Measurements from ENCODE around the gene PDIK1L.

The PDIK1L gene

GRCh38 chr1:26124418-26125331 is 13.1 kb downstream of the PDIK1L start:
- DNase-seq: no peak

DNA sequence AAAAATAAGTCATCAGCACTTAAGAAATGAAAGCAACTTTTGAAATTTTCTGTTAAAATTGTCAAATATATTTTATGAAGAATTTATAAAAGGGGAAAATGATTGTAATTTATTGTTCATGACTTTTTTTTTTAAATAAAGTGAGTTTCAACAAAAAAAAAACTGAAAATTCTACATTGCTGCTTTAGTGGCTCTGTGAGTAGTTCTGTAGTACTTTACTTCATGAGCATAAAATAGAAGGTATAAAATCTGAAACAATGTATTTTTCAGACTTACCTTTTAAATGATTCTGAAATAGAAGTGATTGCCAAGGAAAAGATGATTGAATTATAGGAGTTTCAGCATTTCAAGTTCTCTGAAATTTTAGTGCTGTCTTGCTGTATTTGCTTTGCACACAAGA is 13.8 kb downstream of the PDIK1L start:
- no peak for DNase-seq

GRCh38 chr1:26125946-26126320 is 14.3 kb downstream of the PDIK1L start:
- DNase-seq: no peak

GRCh38 chr1:26126321-26127084 is 14.9 kb downstream of the PDIK1L start:
- peak; percentile 87 for DNase-seq

DNA sequence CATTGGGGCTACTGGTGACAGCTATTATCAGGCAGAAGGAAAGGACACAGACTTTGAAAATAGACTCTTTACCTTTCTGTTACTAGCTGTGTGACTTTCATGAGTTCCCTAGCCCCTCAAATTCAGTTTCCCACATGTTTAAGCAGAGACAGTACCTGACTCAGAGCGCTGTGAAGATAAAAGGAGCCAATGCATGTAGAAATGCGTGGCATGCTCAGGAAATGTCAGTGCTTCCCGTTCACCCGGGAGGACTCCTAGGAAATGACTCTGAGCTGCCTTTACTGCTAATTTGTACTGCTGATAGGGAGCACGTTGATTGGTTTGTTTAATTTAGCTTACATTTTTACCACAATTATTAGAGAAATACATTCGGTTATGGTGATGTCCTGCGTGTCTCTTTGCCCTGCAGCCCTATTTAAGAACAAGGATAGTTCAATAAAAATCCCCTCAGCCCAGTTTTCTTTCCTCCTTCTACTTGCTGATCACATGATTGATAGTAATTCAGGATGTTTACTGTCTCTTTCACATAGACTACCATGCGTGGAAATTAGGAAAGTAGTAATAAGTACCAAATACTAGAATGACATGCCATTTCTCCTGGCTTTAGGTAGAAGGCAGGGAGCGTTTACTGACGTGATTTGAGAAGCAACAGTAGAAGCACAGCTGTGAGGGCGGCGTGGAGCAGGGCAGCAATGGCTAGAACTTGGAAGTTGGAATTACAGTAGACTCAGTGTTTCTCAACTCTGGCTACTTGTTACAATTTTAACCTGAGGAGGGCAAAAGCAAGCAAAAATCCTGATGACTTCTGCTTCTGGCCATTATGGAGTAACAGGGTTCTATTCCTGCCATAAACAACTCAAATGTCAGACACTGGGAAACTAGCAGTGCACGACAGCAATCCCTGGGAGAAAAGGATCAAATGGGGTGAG is 15.9 kb downstream of the PDIK1L start:
- peak; percentile 20 for DNase-seq

DNA sequence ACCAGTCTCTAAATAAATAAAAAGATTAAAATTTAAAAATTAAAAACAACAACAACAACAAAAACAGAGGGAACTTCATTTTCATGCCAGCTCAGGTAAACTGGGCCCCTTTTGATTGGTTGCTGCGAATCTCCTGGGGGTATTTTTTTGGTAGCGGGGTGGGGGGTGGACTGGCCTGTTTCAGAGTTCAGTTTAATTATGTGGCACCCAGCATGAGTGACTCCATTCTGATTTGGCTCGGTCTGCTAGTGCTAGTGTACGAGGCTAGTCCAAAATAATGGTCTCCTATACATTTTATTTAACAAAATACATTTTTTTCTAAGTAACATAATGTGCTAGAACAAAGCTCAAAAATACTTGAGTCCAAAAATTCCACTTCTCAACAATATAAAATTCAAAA is 18.2 kb downstream of the PDIK1L start:
- no peak for DNase-seq

GRCh38 chr1:26130695-26131094 is 19.1 kb downstream of the PDIK1L start:
- DNase-seq: no peak

DNA sequence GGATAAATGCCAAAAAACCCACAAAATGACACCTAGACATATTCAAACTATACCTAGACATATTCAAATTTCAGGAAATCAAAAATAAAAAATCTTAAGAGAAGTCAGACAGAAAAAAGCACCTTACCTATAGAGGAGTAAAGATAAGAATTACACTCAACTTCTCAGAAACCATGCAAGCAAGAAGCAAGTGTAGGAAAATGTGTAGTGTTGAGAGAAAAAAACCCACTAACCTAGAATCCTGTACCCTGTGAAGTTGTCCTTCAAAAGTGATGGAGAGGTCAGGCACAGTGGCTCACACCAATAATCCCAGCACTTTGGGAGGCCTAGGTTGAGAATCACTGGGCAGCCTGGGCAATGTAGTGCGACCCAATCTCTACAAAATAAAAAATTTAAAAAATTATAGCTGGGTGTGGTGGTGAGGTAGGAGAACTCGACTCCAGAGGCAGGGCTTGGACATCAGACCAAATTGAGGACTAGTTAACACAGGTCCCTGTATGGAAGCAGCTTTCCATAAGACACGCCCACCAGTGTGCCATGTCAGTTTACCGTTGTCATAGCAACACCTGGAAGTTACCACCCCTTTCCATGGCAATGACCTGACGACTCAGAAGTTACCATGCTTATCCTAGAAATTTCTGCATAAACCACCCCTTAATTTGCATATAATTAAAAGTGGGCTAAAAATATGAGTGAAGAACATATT is 20.7 kb downstream of the PDIK1L start:
- no peak for DNase-seq

- DNase-seq: no peak
These were observed 21.2 kb downstream of the PDIK1L start for GRCh38 chr1:26132834-26133167.

- no peak for DNase-seq
These were observed 22.8 kb downstream of the PDIK1L start for GRCh38 chr1:26134466-26134865.

DNA sequence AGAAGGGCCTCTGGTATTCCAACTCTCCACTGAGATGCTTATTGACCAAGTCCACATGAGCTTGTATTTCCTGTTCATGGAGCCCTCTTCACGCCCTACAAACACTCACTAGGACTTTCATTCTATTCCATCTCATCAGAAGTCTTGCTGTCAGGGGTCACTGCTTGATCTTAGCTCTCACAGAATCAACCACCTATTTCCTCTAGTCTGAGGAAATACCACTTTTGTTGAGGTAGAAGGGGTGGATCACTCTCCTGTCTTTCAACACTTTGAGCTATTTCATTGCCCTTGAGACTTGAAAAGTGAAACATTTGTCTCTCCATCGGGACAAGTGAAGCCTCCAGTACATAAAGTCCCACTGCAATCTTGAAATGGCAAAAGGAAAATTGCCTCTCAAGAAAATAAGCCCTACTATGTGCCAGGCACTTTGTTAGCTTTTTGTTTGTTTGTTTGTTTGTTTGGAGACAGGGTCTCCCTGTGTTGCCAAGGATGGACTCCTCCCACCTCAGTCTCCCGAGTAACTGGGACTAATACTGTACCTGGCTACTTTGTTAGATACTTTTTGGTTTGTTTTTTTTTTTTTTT is 27.4 kb downstream of the PDIK1L start:
- no peak for DNase-seq

- no peak for DNase-seq
These were observed 30.5 kb downstream of the PDIK1L start for GRCh38 chr1:26142159-26142558.

GRCh38 chr1:26145041-26145959 is 33.7 kb downstream of the PDIK1L start:
- DNase-seq: peak; percentile 79

GRCh38 chr1:26145960-26146294 is 34.3 kb downstream of the PDIK1L start:
- DNase-seq: no peak

- no peak for DNase-seq
These were observed 37.3 kb downstream of the PDIK1L start for GRCh38 chr1:26148887-26149286.

DNA sequence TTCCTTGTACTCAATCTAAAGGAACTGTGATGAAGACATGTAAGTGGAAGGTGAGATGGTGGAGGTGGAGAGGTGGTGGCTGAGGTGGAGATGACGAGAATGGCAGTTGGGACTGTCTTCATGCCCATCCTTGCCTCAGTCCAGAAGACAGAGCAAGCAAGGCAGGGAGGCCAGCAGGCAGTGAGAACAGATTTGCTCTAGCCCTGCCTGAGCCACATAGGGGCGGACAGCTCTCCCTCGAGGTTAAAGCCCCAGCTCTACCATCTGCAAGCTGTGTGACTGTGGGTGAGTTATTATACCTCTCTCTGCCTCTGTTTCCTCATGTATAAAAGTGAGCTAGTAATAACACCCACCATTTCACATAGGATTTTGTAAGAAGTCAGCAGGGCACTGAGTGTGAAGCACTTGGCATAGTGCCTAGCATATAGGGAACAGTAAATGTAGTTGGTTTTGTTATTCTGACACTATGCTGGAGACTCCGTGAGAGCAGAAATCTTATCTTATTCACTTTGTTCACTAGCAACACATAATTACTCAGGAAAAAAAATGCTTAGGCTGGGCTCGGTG is 42.4 kb downstream of the PDIK1L start:
- no peak for DNase-seq

- DNase-seq: no peak
These were observed 43.1 kb downstream of the PDIK1L start for GRCh38 chr1:26154750-26155149.

DNA sequence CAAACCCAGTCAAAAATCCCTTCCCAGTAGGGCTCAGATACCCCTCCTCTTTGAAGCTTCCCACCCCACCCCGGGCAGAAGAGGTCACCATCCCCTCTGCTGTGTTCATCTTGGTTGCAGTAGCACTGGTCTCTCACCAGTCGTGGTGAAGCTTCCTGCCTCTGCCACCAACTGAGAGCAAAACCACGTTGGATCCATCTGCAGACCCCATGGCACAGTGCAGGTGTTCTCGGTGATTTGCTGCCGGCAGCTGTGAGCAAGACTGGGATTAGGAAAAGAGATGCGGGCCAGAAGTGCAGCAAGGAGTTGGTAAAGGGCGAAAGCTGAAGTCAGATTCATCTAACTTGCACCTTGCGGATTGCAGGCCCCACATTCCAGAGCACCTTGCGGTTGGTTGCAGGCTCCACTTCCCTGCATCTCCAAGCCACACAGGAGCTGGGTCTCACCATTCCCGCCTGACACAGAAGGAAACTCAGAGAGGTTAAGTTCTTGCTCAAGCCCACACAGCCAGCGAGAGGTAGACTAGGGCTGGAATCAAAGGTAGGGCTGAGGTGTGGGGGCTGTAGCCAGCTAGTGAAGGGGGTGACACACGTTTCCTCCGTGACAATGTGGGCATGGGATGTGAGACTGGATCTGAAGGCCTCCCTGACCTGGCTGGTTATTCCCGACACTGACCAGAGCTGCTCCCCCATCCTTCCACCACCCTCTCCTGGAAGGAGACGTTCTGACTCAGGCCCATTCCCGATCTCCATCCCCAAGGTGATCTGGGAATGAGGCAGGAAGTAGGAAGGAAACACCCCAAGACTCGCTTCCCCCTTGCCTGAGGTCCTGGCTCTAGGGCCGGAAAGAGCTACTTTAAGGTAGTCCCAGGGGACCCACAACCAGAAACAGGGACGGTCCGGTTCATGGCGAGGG is 44.0 kb downstream of the PDIK1L start:
- no peak for DNase-seq

DNA sequence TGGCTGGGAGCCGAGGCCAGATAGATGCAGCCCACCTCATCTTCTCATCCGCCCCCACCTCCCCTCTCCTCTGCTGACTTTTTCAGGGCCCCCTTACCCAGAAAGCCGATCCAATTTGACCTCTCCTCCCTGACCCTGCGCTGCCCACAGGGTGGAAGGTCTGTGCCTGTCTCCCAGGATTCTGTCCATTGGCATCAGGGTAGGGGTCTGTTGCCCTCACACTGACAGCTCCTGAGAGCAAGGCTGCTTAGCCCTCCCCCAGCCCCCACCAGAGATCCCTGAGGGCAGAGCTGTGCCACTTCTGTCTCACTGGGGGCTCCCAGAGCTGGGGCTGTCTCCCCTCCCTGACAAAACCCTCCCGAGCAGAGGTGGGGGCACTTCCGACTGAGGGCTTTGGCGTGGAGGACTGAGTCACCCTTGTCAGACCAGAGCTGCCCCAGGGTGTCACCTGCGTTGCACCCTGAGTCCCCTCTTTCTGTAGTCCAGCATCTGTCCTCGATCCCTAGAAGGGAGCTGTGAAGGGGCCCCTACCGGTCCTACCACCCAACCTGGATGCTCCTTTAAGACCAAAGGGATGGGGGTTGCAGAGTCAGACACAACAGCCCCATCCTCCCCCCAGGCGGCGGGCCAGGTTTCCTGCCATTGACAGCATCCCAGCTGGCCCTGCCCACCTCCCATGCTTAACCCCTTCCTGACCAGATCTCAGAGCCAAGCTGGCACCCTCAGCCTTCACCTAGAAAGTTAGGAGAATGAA is 44.8 kb downstream of the PDIK1L start:
- no peak for DNase-seq

Data from CD4-positive, alpha-beta T cell treated with Interleukin-12 subunit alpha and Interleukin-12 subunit beta, for 1 hour (primary cell).